ENCODE results near the gene MED12L. TPM values are rescaled to one million over a fixed set of nuclear protein-coding genes. Genes with fewer than 3 reads are reported as not detected.

The MED12L gene
- total and polyA plus RNA-seq, 9 of the 15 experiments (the other 6 are each of a cell fraction or from before 2014, with no cell fraction given), result not detected

DNA sequence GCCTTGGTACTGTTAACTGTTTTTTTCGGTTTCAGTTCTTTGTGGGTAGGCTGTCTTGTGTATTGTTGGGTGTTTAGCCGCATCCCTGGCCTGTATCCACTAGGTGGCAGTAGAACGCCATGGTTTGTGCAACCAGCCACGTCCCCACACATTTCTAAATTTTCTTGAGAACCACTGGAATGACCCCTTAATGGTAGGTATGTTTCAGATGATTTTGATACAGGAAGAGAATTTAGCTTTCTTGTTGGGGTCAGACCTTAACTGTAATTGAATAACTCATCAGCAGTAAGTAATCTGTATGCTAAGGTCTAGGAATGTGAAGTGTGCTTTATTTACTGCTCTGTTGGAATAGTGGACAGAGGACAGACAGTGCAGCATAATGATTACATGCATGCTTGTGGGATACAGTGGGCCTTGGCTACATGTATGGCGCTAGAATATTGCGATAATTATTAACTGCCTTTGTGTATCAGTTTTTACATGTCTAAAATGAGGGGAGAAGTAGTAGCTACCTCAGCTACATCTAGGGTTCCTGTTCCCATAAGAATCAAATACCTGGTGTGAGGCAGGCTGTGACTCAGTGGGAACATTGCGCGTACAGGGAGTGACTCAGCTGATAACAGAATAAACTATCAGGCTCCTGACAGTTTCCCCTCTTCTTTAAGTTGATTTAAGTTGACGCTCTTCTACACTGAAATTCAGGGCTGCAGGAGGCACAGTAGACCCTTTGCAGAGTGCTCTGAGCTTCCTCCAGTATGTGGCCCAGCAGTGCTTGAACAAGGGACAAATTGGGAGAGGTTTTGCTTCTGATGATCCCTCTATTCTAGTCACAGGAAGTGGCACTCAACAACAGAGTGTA, 142.6 kb downstream of the MED12L start:
- ChIA-PET CTCF (ENCODE audit: low intra/inter-chr PET ratio) (interaction anchor here (0.6 to 2.2 kb wide), 5 partner anchors 52 to 1243 kb away, joined by 3 to 23 read pairs (median 6); no protein-coding TSS in a partner anchor), POLR2A (no interaction called here)
- no peaks in the 10 kb centered on the region for H3K4me1 ChIP-seq (replicated peaks in 1 of 2; ENCODE audit: control insufficient read depth in 2 of 2, insufficient read depth in 2 of 2, low read length in 2 of 2)
- no peak overlapping the region for H2AFZ ChIP-seq (ENCODE audit: low read depth, low read length)
- ATAC-seq (peak; percentile 94), DNase-seq (ENCODE audit: extremely low read depth in 1 of 4, low spot score in 3 of 4) (peak; percentile 76 to 81 (median 77)), FAIRE-seq (peak; percentile 93)
- H3K4me2 ChIP-seq (ENCODE audit: insufficient read depth, low read length), result no peak overlapping the region; the same call in 1 of the 2 replicates
- WGBS (ENCODE audit: insufficient coverage, low coverage, missing lambda C conversion rate), result 0% methylated on average over 9 of the region's 9 CpGs
- H4K20me1 ChIP-seq (replicated peaks; ENCODE audit: control insufficient read depth, insufficient read depth, low read length), result no peaks in the 10 kb centered on the region
- no peak overlapping the region for H3K4me3 ChIP-seq
- peaks cover 3% of the 10 kb centered on the region for H3K9me1 ChIP-seq (ENCODE audit: control insufficient read depth, insufficient read depth, low read length)
- no peaks in the 10 kb centered on the region for H3K36me3 ChIP-seq (ENCODE audit: control insufficient read depth, insufficient read depth, low read length)
- H3K79me2 ChIP-seq (ENCODE audit: control insufficient read depth, insufficient read depth, low read length), result no peaks in the 10 kb centered on the region
- no peak overlapping the region for H3K27ac ChIP-seq (ENCODE audit: extremely low read depth, low read depth, low read length)
- peaks cover 5 to 9% of the 10 kb centered on the region in 2 experiments for H3K27me3 ChIP-seq (ENCODE audit: control insufficient read depth in 2 of 2, insufficient read depth in 2 of 2, low read length in 2 of 2)
- no TSS peak for BruUV-seq (replicated peaks)
- in situ Hi-C loops (cut with MboI) (loop anchor here (25.0 kb wide), 1 partner anchor 609 kb away; no protein-coding TSS in a partner anchor), intact Hi-C loops (cut with micrococcal nuclease) (loop anchor here (1.0 to 2.0 kb wide), 5 partner anchors 55 to 691 kb away; no protein-coding TSS in a partner anchor)
- no peaks in the 10 kb centered on the region for H3K9me3 ChIP-seq (replicated peaks; ENCODE audit: control insufficient read depth, insufficient read depth, low read depth, low read length)
- H3K9ac ChIP-seq (ENCODE audit: insufficient read depth in 1 of 2, low read depth in 2 of 2, low read length in 2 of 2), result no peak overlapping the region
- TF ChIP-seq CTBP1 (IDR thresholded peaks at IDR 0.05; ENCODE audit: borderline replicate concordance), result no peak
- no peak for TF ChIP-seq GATAD2B (IDR thresholded peaks at IDR 0.05; ENCODE audit: borderline replicate concordance)
- TF ChIP-seq ZBTB49 (CRISPR knock-in tag; IDR thresholded peaks at IDR 0.05; ENCODE audit: borderline replicate concordance), result no peak
- TF ChIP-seq SMC3 (conservative IDR thresholded peaks at IDR 0.05; ENCODE audit: insufficient read depth, low read depth, low read length), result peak; percentile 79
- TF ChIP-seq ARID2 (IDR thresholded peaks at IDR 0.05), result peak; percentile 56; the same call in 1 of the 2 replicates
- TF ChIP-seq CREB3L1 (IDR thresholded peaks at IDR 0.05; ENCODE audit: borderline replicate concordance, low read depth), result peak; percentile 54; the same call in 1 of the 2 replicates
- TF ChIP-seq DEAF1 (CRISPR knock-in tag; IDR thresholded peaks at IDR 0.05), result peak; percentile 70; the same call in 1 of the 2 replicates
- TF ChIP-seq FOXJ2 (tag; IDR thresholded peaks at IDR 0.05), result peak; percentile 23; the same call in 1 of the 2 replicates
- TF ChIP-seq, protein P1, sequence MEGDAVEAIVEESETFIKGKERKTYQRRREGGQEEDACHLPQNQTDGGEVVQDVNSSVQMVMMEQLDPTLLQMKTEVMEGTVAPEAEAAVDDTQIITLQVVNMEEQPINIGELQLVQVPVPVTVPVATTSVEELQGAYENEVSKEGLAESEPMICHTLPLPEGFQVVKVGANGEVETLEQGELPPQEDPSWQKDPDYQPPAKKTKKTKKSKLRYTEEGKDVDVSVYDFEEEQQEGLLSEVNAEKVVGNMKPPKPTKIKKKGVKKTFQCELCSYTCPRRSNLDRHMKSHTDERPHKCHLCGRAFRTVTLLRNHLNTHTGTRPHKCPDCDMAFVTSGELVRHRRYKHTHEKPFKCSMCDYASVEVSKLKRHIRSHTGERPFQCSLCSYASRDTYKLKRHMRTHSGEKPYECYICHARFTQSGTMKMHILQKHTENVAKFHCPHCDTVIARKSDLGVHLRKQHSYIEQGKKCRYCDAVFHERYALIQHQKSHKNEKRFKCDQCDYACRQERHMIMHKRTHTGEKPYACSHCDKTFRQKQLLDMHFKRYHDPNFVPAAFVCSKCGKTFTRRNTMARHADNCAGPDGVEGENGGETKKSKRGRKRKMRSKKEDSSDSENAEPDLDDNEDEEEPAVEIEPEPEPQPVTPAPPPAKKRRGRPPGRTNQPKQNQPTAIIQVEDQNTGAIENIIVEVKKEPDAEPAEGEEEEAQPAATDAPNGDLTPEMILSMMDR (IDR thresholded peaks at IDR 0.05 in 2 of 3, conservative IDR thresholded peaks at IDR 0.05 in 1 of 3; ENCODE audit: insufficient read depth in 2 of 3, low read depth in 1 of 3, low read length in 3 of 3), result peak; percentile 81 to 90 (median 86)

All from K562 (cell line).